Ishikawa (cell line): Measurements from ENCODE around the gene ARID5A.

Experiments
- CEBPB ChIP-seq: IDR thresholded peaks from 2 replicates; pipeline ENCODE4 v1.6.1; 2012
- CREB1 ChIP-seq: IDR thresholded peaks from 2 replicates; pipeline ENCODE4 v1.6.1; 2012; ENCODE audit warnings: low read depth
- EGR1 ChIP-seq: IDR thresholded peaks from 2 replicates; pipeline ENCODE4 v1.6.1; 2012
- EP300 ChIP-seq: IDR thresholded peaks from 2 replicates; pipeline ENCODE4 v1.6.1; 2012; ENCODE audit warnings: borderline replicate concordance
- FOXM1 ChIP-seq: IDR thresholded peaks from 2 replicates; pipeline ENCODE4 v1.6.1; 2012; ENCODE audit warnings: low read depth, borderline replicate concordance
- MAX ChIP-seq: IDR thresholded peaks from 2 replicates; pipeline ENCODE4 v1.6.1; 2012
- NFIC ChIP-seq: IDR thresholded peaks from 2 replicates; pipeline ENCODE4 v1.6.1; 2012
- RAD21 ChIP-seq: IDR thresholded peaks from 2 replicates; pipeline ENCODE4 v1.6.1; 2012; ENCODE audit warnings: low read depth
- TAF1 ChIP-seq: IDR thresholded peaks from 2 replicates; pipeline ENCODE4 v1.6.1; 2012; ENCODE audit warnings: low read depth, mild to moderate bottlenecking
- TCF12 ChIP-seq: IDR thresholded peaks from 2 replicates; pipeline ENCODE4 v1.6.1; 2012; ENCODE audit warnings: low read depth
- TEAD4 ChIP-seq: IDR thresholded peaks from 2 replicates; pipeline ENCODE4 v1.6.1; 2012
- YY1 ChIP-seq: IDR thresholded peaks from 2 replicates; pipeline ENCODE4 v1.6.1; 2012; ENCODE audit warnings: low read depth
- ZBTB7A ChIP-seq: IDR thresholded peaks from 2 replicates; pipeline ENCODE4 v1.6.1; 2012; ENCODE audit warnings: low read depth
- TF ChIP-seq, protein P1 (sequence below): IDR thresholded peaks from 2 replicates; pipeline ENCODE4 v1.6.1; 2012; ENCODE audit warnings: low read depth, mild to moderate bottlenecking
- TF ChIP-seq, protein P2 (sequence below): IDR thresholded peaks from 2 replicates; pipeline ENCODE4 v1.6.1; 2012

The ARID5A gene

DNA sequence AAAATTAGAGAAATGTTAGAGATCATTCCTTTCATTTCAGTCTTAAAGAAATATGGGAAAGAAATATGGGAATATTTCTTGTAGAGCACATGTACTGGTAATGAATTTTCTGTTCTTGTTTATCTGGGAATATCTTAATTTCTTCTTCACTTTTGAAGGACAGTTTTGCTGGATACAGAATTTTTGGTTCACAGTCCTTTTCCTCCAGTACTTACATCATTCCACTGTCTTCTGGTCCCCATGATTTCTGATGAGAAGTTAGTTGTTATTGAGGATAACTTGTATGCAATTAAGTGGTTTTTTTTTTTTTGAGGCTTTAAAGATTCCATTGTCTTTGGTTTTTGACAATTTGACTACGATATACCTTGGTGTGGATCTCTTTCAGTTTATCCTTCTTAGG, 42.4 kb upstream of the ARID5A start:
- no peak for TF ChIP-seq FOXM1
- no peak for TF ChIP-seq YY1
- no peak for TF ChIP-seq RAD21
- no peak for TF ChIP-seq TAF1
- no peak for TF ChIP-seq TCF12
- TF ChIP-seq CREB1, result no peak
- TF ChIP-seq EP300, result no peak
- TF ChIP-seq, protein P1, sequence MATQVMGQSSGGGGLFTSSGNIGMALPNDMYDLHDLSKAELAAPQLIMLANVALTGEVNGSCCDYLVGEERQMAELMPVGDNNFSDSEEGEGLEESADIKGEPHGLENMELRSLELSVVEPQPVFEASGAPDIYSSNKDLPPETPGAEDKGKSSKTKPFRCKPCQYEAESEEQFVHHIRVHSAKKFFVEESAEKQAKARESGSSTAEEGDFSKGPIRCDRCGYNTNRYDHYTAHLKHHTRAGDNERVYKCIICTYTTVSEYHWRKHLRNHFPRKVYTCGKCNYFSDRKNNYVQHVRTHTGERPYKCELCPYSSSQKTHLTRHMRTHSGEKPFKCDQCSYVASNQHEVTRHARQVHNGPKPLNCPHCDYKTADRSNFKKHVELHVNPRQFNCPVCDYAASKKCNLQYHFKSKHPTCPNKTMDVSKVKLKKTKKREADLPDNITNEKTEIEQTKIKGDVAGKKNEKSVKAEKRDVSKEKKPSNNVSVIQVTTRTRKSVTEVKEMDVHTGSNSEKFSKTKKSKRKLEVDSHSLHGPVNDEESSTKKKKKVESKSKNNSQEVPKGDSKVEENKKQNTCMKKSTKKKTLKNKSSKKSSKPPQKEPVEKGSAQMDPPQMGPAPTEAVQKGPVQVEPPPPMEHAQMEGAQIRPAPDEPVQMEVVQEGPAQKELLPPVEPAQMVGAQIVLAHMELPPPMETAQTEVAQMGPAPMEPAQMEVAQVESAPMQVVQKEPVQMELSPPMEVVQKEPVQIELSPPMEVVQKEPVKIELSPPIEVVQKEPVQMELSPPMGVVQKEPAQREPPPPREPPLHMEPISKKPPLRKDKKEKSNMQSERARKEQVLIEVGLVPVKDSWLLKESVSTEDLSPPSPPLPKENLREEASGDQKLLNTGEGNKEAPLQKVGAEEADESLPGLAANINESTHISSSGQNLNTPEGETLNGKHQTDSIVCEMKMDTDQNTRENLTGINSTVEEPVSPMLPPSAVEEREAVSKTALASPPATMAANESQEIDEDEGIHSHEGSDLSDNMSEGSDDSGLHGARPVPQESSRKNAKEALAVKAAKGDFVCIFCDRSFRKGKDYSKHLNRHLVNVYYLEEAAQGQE, result no peak
- no peak for TF ChIP-seq TEAD4
- TF ChIP-seq NFIC, result no peak
- TF ChIP-seq CEBPB, result no peak
- TF ChIP-seq MAX, result no peak

GRCh38 chr2:96495982-96496629, 40.4 kb upstream of the ARID5A start:
- TF ChIP-seq EGR1, result no peak
- TF ChIP-seq EP300, result no peak

DNA sequence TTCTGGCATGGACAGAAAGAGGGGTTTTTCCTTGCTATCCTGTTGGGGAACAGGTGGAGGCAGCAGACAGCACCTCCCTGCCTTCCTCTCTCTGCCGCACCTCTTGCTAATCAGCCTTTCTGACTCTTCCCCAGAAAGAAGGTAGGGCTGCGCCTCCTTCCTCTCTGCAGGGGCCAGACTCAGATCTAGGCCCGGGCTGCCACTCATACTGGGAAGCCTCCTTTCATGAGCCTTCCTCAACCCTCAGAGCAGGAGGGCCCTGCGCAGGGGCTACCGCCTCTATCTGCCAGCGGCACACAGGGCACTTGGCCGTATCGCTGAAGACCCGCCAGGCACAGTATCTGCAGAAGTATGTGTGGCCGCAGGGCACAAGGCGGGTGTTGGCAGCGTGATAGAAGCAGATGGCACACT, 38.5 kb upstream of the ARID5A start:
- TF ChIP-seq, protein P1, result no peak
- TF ChIP-seq NFIC, result no peak
- no peak for TF ChIP-seq TCF12
- no peak for TF ChIP-seq TEAD4
- TF ChIP-seq, protein P2, sequence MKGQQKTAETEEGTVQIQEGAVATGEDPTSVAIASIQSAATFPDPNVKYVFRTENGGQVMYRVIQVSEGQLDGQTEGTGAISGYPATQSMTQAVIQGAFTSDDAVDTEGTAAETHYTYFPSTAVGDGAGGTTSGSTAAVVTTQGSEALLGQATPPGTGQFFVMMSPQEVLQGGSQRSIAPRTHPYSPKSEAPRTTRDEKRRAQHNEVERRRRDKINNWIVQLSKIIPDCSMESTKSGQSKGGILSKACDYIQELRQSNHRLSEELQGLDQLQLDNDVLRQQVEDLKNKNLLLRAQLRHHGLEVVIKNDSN, result no peak
- no peak for TF ChIP-seq RAD21
- no peak for TF ChIP-seq YY1
- no peak for TF ChIP-seq CREB1
- no peak for TF ChIP-seq CEBPB
- TF ChIP-seq EGR1, result no peak

GRCh38 chr2:96499061-96499960, 37.2 kb upstream of the ARID5A start:
- no peak for TF ChIP-seq TEAD4
- no peak for TF ChIP-seq CREB1
- no peak for TF ChIP-seq RAD21
- no peak for TF ChIP-seq TCF12
- TF ChIP-seq, protein P2, result no peak
- TF ChIP-seq CEBPB, result no peak
- TF ChIP-seq ZBTB7A, result no peak
- TF ChIP-seq EGR1, result no peak
- TF ChIP-seq FOXM1, result no peak
- no peak for TF ChIP-seq EP300
- no peak for TF ChIP-seq NFIC

DNA sequence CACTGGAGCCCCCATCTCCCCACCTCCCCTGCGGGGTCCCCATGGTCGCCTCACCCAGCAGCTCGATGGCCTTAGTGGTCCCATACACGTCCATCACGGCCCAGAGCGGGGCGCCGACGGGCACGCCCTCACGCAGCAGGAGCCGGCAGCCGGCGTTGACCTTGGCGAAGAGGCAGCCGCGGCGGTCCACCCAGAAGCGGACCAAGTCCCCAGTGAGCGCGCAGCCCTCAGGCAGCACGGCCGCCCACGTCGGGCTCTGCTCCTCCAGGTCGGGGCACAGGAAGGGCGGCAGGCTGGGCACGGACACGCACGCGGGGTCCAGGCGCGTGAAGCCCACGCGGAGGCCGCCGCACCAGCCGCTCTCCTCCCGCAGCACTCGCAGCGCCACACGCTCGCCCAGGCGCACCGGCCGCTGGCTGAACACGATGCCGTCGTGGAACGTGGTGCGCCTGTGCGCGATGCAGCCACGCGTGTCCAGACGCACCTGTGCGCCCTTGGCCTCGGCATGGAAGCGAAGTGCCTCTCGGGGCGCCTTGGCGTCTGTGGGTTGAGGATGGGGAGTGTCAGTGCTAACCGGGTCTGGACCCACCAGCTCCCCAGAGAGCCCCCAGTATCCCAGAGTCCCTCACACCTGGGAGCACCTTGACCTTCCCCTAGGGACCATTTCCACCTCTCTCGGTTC, 36.0 kb upstream of the ARID5A start:
- TF ChIP-seq TCF12 (no peak), FOXM1 (no peak), EGR1 (no peak), NFIC (no peak), YY1 (no peak)
- TF ChIP-seq, protein P2, result no peak
